Upper lobe of right lung (tissue), 1 donor: ENCODE data around the gene DNAJB8. TPM values are rescaled to one million over a fixed set of nuclear protein-coding genes. Genes with fewer than 3 reads are reported as not detected.

Experiments used
- ATAC-seq: fragments of 200-7000 bp; cut with Tn5 transposase; one replicate; pipeline ENCODE4 v1.9.1; 2020; ENCODE audit warnings: mild to moderate bottlenecking, moderate library complexity
- DNase-seq: peaks from one replicate; pipeline ENCODE4 v3.0.0-alpha.2; 2020
- H3K27ac ChIP-seq: fragments of 200-600 bp; one replicate; pipeline ENCODE4 v1.8.0; 2022
- H3K27me3 ChIP-seq: fragments of 200-600 bp; one replicate; pipeline ENCODE4 v1.8.0; 2022; ENCODE audit warnings: mild to moderate bottlenecking
- H3K36me3 ChIP-seq: fragments of 200-600 bp; one replicate; pipeline ENCODE4 v1.8.0; 2022
- H3K4me1 ChIP-seq: fragments of 200-600 bp; one replicate; pipeline ENCODE4 v1.8.0; 2022
- H3K4me3 ChIP-seq: fragments of 200-600 bp; one replicate; pipeline ENCODE4 v1.8.0; 2022; ENCODE audit warnings: mild to moderate bottlenecking
- H3K9me3 ChIP-seq: fragments of 200-600 bp; one replicate; pipeline ENCODE4 v1.8.0; 2022
- CTCF ChIP-seq: fragments of 200-600 bp; IDR thresholded peaks from one replicate; pipeline ENCODE4 v1.8.0; 2022; ENCODE audit warnings: antibody characterized with exemption
- intact Hi-C: fragments of 100-400 bp; cut with DNase I; formaldehyde crosslinking; loops from one replicate; pipeline ENCODE4 v1.11.0; 2022
- total RNA-seq: library from RNA; stranded (reverse); fragmentation: NEBNext Ultra II Directional; extraction: Animal tissue kit (Norgen Biotek cat#: 25700); gene quantifications from one replicate; pipeline ENCODE4 v1.2.1, GENCODE V29; 2021
- donor health status: DM: no; HTN: yes; CAD: no; lungs with severe emphysema.

Gene DNAJB8
- total RNA-seq, 1 donor from 2014 or later, result not detected

DNA sequence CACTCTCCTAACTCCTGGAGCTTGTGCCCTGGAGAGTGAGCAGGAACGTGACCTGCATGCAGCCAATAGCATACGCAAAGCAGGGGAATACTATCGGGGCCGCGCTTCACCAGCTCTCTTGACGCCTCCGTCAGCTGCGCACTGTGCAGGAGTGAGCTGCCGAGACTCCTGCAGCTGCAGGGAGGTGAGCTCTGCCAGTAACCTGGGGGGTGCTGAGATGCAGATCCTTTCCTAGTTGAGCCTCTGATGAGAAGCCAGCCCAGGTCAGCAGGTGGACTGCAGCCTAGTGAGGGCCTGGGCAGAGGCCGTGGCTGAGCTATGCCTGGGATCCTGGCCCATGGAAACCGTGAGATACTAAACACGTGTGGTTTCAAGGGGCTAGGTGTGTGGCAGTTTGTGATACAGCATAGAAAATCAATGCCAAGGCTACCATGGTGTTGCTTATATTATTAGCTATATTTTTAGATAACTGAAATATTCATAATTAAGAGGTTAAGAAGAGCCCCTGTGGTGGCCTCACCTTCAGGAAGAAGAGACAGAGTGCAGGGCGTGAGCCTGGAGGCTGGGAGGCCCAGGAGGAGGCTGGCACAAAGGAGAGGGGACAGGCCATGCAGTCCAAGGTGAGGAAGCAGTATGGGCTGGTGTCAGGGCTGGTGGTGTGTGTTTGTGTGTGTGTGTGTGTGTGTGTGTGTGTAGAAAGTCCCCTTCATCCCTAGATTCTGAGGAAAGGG lies 5.9 kb upstream of the DNAJB8 start:
- intact Hi-C loops, result no loop called here
- DNase-seq, result no peak
- no peak for TF ChIP-seq CTCF
- Histone ChIP-seq H3K27ac (no peak overlapping the region), H3K9me3 (no peaks in the 10 kb centered on the region), H3K4me1 (no peaks in the 10 kb centered on the region), H3K36me3 (no peaks in the 10 kb centered on the region), H3K27me3 (no peaks in the 10 kb centered on the region), H3K4me3 (no peak overlapping the region)
- no peak for ATAC-seq

- Histone ChIP-seq H3K27ac (no peak overlapping the region), H3K4me1 (no peaks in the 10 kb centered on the region), H3K27me3 (no peaks in the 10 kb centered on the region), H3K9me3 (no peaks in the 10 kb centered on the region), H3K36me3 (no peaks in the 10 kb centered on the region), H3K4me3 (no peak overlapping the region)
- no peak for DNase-seq
- TF ChIP-seq CTCF, result no peak
- ATAC-seq, result no peak
- intact Hi-C loops, result no loop called here
These were observed 5.0 kb upstream of the DNAJB8 start for GRCh38 chr3:128471720-128472119.

GRCh38 chr3:128471110-128471509 lies 4.4 kb upstream of the DNAJB8 start:
- no peaks in the 10 kb centered on the region for H3K9me3 ChIP-seq
- H3K36me3 ChIP-seq, result no peaks in the 10 kb centered on the region
- intact Hi-C loops, result no loop called here
- H3K4me3 ChIP-seq, result no peak overlapping the region
- no peaks in the 10 kb centered on the region for H3K27me3 ChIP-seq
- no peaks in the 10 kb centered on the region for H3K4me1 ChIP-seq
- no peak for ATAC-seq
- no peak for TF ChIP-seq CTCF
- H3K27ac ChIP-seq, result no peak overlapping the region
- no peak for DNase-seq

DNA sequence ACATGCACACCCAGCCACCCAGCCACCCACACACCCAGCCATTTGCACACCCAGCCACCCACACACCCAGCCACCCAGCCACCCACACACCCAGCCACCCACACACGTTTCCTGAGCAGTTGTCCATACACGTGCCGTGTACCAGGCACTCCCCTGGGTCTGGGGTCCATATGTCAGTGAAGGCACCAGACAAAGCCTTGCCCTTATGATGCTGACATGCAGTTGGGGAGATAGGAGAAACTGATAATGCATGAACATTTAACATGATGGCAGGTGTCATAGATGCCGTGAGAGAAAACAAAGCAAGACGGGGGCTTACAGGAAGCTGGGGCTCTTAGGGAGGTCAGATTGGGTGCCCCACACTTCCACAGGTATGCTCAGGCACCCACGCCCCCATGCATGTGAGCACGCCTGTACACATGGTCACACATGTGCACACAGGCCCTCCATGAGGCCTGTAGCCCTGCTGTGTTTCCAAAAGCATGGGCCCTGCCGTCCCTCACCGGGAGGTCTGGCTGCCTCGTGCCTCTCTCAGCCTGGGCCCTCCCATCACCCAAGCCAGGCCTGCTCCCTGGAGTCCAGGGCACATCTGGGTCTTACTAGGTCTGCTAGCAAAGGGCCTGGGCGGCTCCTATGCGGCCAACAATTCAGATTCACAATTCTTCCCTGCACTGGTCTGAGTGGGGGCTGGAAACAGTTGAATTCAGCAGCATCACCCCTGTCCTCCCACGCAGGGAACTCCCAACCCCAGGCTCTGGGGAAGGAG lies 3.6 kb upstream of the DNAJB8 start:
- TF ChIP-seq CTCF, result no peak
- DNase-seq, result no peak
- H3K4me3 ChIP-seq, result no peak overlapping the region
- H3K4me1 ChIP-seq, result no peaks in the 10 kb centered on the region
- H3K27me3 ChIP-seq, result no peaks in the 10 kb centered on the region
- no peak for ATAC-seq
- no peaks in the 10 kb centered on the region for H3K36me3 ChIP-seq
- H3K27ac ChIP-seq, result no peak overlapping the region
- intact Hi-C loops, result no loop called here
- H3K9me3 ChIP-seq, result no peaks in the 10 kb centered on the region

DNA sequence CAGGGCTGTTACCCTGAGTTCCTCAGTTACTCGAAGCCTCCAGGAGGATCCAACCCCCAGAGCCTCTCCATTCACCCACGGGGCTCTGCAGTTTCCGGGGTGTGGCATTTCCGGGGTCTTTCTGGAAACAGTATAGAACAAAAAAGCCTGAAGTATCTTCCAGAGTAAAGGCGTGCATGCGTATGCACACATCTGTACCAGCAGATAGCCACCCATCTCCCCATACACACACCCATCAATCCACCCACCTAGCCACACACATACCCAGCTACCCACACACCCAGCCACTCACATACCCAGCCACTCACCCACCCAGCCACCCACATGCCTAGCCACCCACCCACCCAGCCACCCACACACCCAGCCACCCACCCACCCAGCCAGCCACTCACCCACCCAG lies 2.9 kb upstream of the DNAJB8 start:
- no peak overlapping the region for H3K4me3 ChIP-seq
- ATAC-seq, result no peak
- TF ChIP-seq CTCF, result no peak
- no peak overlapping the region for H3K27ac ChIP-seq
- no peaks in the 10 kb centered on the region for H3K9me3 ChIP-seq
- H3K27me3 ChIP-seq, result no peaks in the 10 kb centered on the region
- intact Hi-C loops, result no loop called here
- DNase-seq, result no peak
- H3K36me3 ChIP-seq, result no peaks in the 10 kb centered on the region
- no peaks in the 10 kb centered on the region for H3K4me1 ChIP-seq
